ENCODE results near the gene ARHGAP15.

DNA sequence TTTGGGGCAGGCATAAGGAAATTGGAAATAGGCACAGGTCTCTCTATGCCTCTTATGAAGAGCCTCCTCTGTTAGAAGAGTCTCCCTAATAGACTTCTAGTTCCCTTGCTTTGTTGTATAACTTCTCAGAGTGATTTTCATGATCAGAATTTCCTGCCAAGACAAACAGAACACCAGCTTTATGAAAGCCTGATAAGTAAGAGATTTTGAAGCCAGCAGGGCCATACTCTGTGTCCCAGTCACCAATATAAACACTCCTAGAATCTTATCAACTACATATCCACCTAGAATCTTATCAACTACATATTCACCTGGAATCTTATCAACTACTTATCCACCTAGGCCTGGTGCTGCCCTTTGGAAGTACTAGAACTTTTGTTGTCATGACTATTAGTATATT lies 579.5 kb downstream of the ARHGAP15 start:
- no peak for TF ChIP-seq EZH2 (IDR thresholded peaks at IDR 0.05; ENCODE audit: insufficient read depth, poor library complexity, severe bottlenecking)
- no peak for TF ChIP-seq EZH2phosphoT487 (IDR thresholded peaks at IDR 0.05; ENCODE audit: insufficient read depth, low read depth)
